H1 (cell line): ENCODE measurements around the gene NAV3. TPM values are rescaled to one million over a fixed set of nuclear protein-coding genes. Genes with fewer than 3 reads are reported as not detected.

Experiments
- CTCF ChIA-PET: fragments of 300-600 bp; sonication (Branson Sonifier 250); formaldehyde crosslinking; loops from one replicate; lab custom pipeline; 2021; ENCODE audit not compliant: partially characterized antibody; lab: Charles Lee
- POLR2A ChIA-PET: fragments of 300-600 bp; sonication (Branson Sonifier 250); formaldehyde crosslinking; loops from one replicate; lab custom pipeline; 2021; ENCODE audit warnings: inconsistent platforms; ENCODE audit not compliant: partially characterized antibody; lab: Charles Lee
- DNase-seq, 2 experiments: peaks; one replicate each; pipeline versions ENCODE4 v3.0.0 to v3.0.0-alpha.2; 2010 to 2022; ENCODE audit warnings: low spot score in 2 of 2, low read depth in 1 of 2, mixed read lengths in 1 of 2
- FAIRE-seq: peaks from 2 replicates; lab custom pipeline; 2011; peaks lifted over from hg19 to GRCh38; lab: Jason Lieb, UNC
- H2AFZ ChIP-seq: 2 replicates; pipeline ENCODE4 v1.8.1; 2012; ENCODE audit warnings: low read length, inconsistent platforms
- H2AK5ac ChIP-seq: 2 replicates; pipeline ENCODE4 v1.6.1; 2013; ENCODE audit warnings: low read depth, low read length
- H2BK120ac ChIP-seq: replicated peaks from 2 replicates; pipeline ENCODE3; 2013; ENCODE audit warnings: low read depth, low read length, inconsistent platforms
- H2BK12ac ChIP-seq: 2 replicates; pipeline ENCODE4 v1.6.1; 2013; ENCODE audit warnings: low read depth, low read length
- H2BK15ac ChIP-seq: 2 replicates; pipeline ENCODE4 v1.6.1; 2013; ENCODE audit warnings: low read length
- H2BK20ac ChIP-seq: 2 replicates; pipeline ENCODE4 v1.6.1; 2013; ENCODE audit warnings: low read length
- H2BK5ac ChIP-seq: 2 replicates; pipeline ENCODE4 v1.6.1; 2013; ENCODE audit warnings: low read depth, low read length
- H3K14ac ChIP-seq: 2 replicates; pipeline ENCODE4 v1.6.1; 2013; ENCODE audit warnings: inconsistent platforms; ENCODE audit not compliant: insufficient read length
- H3K18ac ChIP-seq: 2 replicates; pipeline ENCODE4 v1.6.1; 2013; ENCODE audit warnings: low read length; ENCODE audit errors: extremely low read depth
- H3K23ac ChIP-seq: 2 replicates; pipeline ENCODE4 v1.6.1; 2013; ENCODE audit warnings: inconsistent platforms; ENCODE audit not compliant: insufficient read length
- H3K23me2 ChIP-seq: 2 replicates; pipeline ENCODE4 v1.6.1; 2013; ENCODE audit warnings: low read depth, low read length
- H3K27ac ChIP-seq: 2 replicates; pipeline ENCODE4 v1.6.1; 2011; ENCODE audit warnings: low read depth, low read length, inconsistent platforms
- H3K27me3 ChIP-seq, 4 experiments: replicated peaks in 1 of 4; 1 replicate in 1 of 4; 2 replicates in 3 of 4; pipeline versions ENCODE4 v1.6.1 to v1.8.1; 2011 to 2013; ENCODE audit warnings: low read length in 3 of 4, mild to moderate bottlenecking in 3 of 4, inconsistent platforms in 2 of 4, mixed read lengths in 2 of 4, moderate library complexity in 1 of 4; ENCODE audit not compliant: control insufficient read depth in 3 of 4, insufficient read depth in 3 of 4; ENCODE audit errors: extremely low read depth in 1 of 4
- H3K36me3 ChIP-seq, 4 experiments: 2 replicates each; pipeline versions ENCODE4 v1.6.1 to v1.8.1; 2011 to 2013; ENCODE audit warnings: mild to moderate bottlenecking in 4 of 4, low read length in 3 of 4, moderate library complexity in 2 of 4, control low read depth in 1 of 4, inconsistent platforms in 1 of 4; ENCODE audit not compliant: insufficient read depth in 4 of 4, control insufficient read depth in 2 of 4
- H3K4ac ChIP-seq: replicated peaks from 2 replicates; pipeline ENCODE3; 2013; ENCODE audit warnings: low read length, low read depth, mixed read lengths, inconsistent platforms; ENCODE audit not compliant: insufficient read length
- H3K4me1 ChIP-seq, 4 experiments: replicated peaks in 1 of 4; 1 replicate in 1 of 4; 2 replicates in 3 of 4; pipeline versions ENCODE4 v1.6.1 to v1.8.1; 2011 to 2013; ENCODE audit warnings: low read length in 3 of 4, inconsistent platforms in 2 of 4, mixed read lengths in 1 of 4; ENCODE audit not compliant: insufficient read depth in 4 of 4, control insufficient read depth in 3 of 4
- H3K4me2 ChIP-seq, 2 experiments: 2 replicates each; pipeline versions ENCODE4 v1.6.1 to v1.8.1; 2011 to 2013; ENCODE audit warnings: low read depth in 2 of 2, low read length in 2 of 2, control low read depth in 1 of 2, inconsistent platforms in 1 of 2, mild to moderate bottlenecking in 1 of 2; ENCODE audit not compliant: insufficient read depth in 1 of 2
- H3K4me3 ChIP-seq, 4 experiments: fragments of 200-600, 300-600 bp in 1 of 4; sonication (generic), shearing (Covaris generic), sonication (Bioruptor Twin) in 1 of 4; 2 replicates each; pipeline versions ENCODE4 v1.5.1 to v1.8.1; 2011 to 2016; ENCODE audit warnings: low read length in 4 of 4, low read depth in 3 of 4, control low read depth in 2 of 4, inconsistent platforms in 2 of 4, mild to moderate bottlenecking in 2 of 4, mixed read lengths in 1 of 4, moderate library complexity in 1 of 4; ENCODE audit not compliant: insufficient read depth in 2 of 4; ENCODE audit errors: extremely low read depth in 1 of 4
- H3K56ac ChIP-seq: replicated peaks from 2 replicates; pipeline ENCODE3; 2013; ENCODE audit warnings: low read depth, mild to moderate bottlenecking, mixed read lengths, low read length, inconsistent platforms; ENCODE audit not compliant: insufficient read length
- H3K79me1 ChIP-seq: 2 replicates; pipeline ENCODE4 v1.6.1; 2013; ENCODE audit warnings: low read depth, low read length, control low read depth
- H3K79me2 ChIP-seq, 2 experiments: 2 replicates each; pipeline versions ENCODE4 v1.6.1 to v1.8.1; 2012 to 2013; ENCODE audit warnings: low read length in 2 of 2, mild to moderate bottlenecking in 2 of 2, inconsistent platforms in 1 of 2; ENCODE audit not compliant: insufficient read depth in 2 of 2, control insufficient read depth in 1 of 2
- H3K9ac ChIP-seq, 4 experiments: replicated peaks in 1 of 4; 1 replicate in 1 of 4; 2 replicates in 3 of 4; pipeline versions ENCODE4 v1.6.1 to v1.8.1; 2011 to 2013; ENCODE audit warnings: low read depth in 3 of 4, low read length in 3 of 4, control low read depth in 2 of 4, mild to moderate bottlenecking in 2 of 4, moderate library complexity in 2 of 4, inconsistent platforms in 1 of 4; ENCODE audit errors: extremely low read depth in 1 of 4
- H3K9me3 ChIP-seq, 2 experiments: 2 replicates each; pipeline versions ENCODE4 v1.6.1 to v1.8.1; 2012 to 2013; ENCODE audit warnings: mild to moderate bottlenecking in 2 of 2, moderate library complexity in 2 of 2, control low read depth in 1 of 2, inconsistent platforms in 1 of 2, low read depth in 1 of 2, low read length in 1 of 2, mixed read lengths in 1 of 2; ENCODE audit not compliant: insufficient read depth in 2 of 2
- H4K20me1 ChIP-seq, 2 experiments: replicated peaks in 1 of 2; 2 replicates each; pipeline versions ENCODE3 to v1.8.1; 2011 to 2013; ENCODE audit warnings: inconsistent platforms in 2 of 2, low read length in 2 of 2, mild to moderate bottlenecking in 1 of 2; ENCODE audit not compliant: insufficient read depth in 2 of 2, control insufficient read depth in 1 of 2
- H4K5ac ChIP-seq: 2 replicates; pipeline ENCODE4 v1.6.1; 2013; ENCODE audit warnings: low read length, low read depth, mixed read lengths, inconsistent platforms; ENCODE audit not compliant: insufficient read length
- H4K8ac ChIP-seq: 2 replicates; pipeline ENCODE4 v1.8.0; 2013; ENCODE audit warnings: mild to moderate bottlenecking, moderate library complexity, low read length, inconsistent platforms; ENCODE audit not compliant: insufficient read depth; ENCODE audit errors: extremely low read depth
- H4K91ac ChIP-seq: replicated peaks from 2 replicates; pipeline ENCODE3; 2013; ENCODE audit warnings: low read length, mixed read lengths, inconsistent platforms; ENCODE audit not compliant: insufficient read length
- ATF2 ChIP-seq: IDR thresholded peaks from 2 replicates; pipeline ENCODE4 v1.6.1; 2012; ENCODE audit warnings: low read length, inconsistent platforms
- CTCF ChIP-seq, 3 experiments: IDR thresholded peaks; 1 replicate in 2 of 3; 2 replicates in 1 of 3; pipeline versions ENCODE4 v1.5.1 to v1.6.1; 2011; ENCODE audit warnings: low read length in 3 of 3, mild to moderate bottlenecking in 3 of 3, inconsistent platforms in 2 of 3, low read depth in 1 of 3, moderate library complexity in 1 of 3; ENCODE audit not compliant: insufficient read depth in 1 of 3; ENCODE audit errors: control extremely low read depth in 1 of 3
- E2F6 ChIP-seq: IDR thresholded peaks from 2 replicates; pipeline ENCODE4 v1.6.1; 2012; ENCODE audit warnings: inconsistent platforms
- PHF8 ChIP-seq: fragments of 200-600 bp; sonication (generic); conservative IDR thresholded peaks from 2 replicates; pipeline ENCODE4 v1.7.1; 2012; ENCODE audit warnings: low read depth, mild to moderate bottlenecking, inconsistent platforms, low read length, moderate library complexity
- POLR2AphosphoS5 ChIP-seq: IDR thresholded peaks from 2 replicates; pipeline ENCODE4 v1.6.1; 2011; ENCODE audit warnings: low read depth, low read length
- RAD21 ChIP-seq, 2 experiments: IDR thresholded peaks in 1 of 2; conservative IDR thresholded peaks in 1 of 2; 2 replicates each; pipeline ENCODE4 v1.6.1; 2011; ENCODE audit warnings: low read depth in 2 of 2, low read length in 2 of 2, improper control_type of control experiment in 1 of 2, inconsistent platforms in 1 of 2, mild to moderate bottlenecking in 1 of 2, moderate library complexity in 1 of 2
- SP2 ChIP-seq: IDR thresholded peaks from 2 replicates; pipeline ENCODE4 v1.6.1; 2012; ENCODE audit warnings: mild to moderate bottlenecking, low read length, inconsistent platforms
- TAF7 ChIP-seq: optimal IDR thresholded peaks from 2 replicates; pipeline ENCODE3; 2011; ENCODE audit warnings: low read depth, mild to moderate bottlenecking, inconsistent platforms, low read length, moderate library complexity, borderline replicate concordance
- WGBS, 2 experiments: shearing (Covaris generic) in 1 of 2; methylation state at CpG; one replicate each; pipeline versions ENCODE4 v1.1.6 to v1.1.7; 2013 to 2015; ENCODE audit warnings: low lambda C conversion rate in 2 of 2, mixed read lengths in 2 of 2, inconsistent platforms in 1 of 2, low coverage in 1 of 2, missing lambda C conversion rate in 1 of 2; ENCODE audit not compliant: insufficient replicate concordance in 2 of 2, insufficient coverage in 1 of 2, insufficient read length in 1 of 2; ENCODE audit errors: extremely low coverage in 1 of 2, missing lambda C conversion rate in 1 of 2; 5-methylcytosine and 5-hydroxymethylcytosine counted together
- polyA plus RNA-seq, 7 experiments: library from polyadenylated mRNA; depleted of rRNA in 3 of 7; stranded (reverse) in 5 of 7; unstranded in 2 of 7; fragments of >200 nt in 5 of 7; fragments of 200-250 nt in 2 of 7; gene quantifications; 1 replicate in 5 of 7; 2 replicates in 1 of 7; 4 replicates in 1 of 7; pipeline versions ENCODE4 v1.2.1 to v1.2.3, GENCODE V29; 2011 to 2013; ENCODE audit warnings: missing spikeins in 2 of 7, mixed read lengths in 2 of 7
- total RNA-seq: library from RNA; stranded (reverse); fragmentation: NEBNext Ultra II Directional; extraction: Animal tissue kit (Norgen Biotek cat#: 25700); gene quantifications from 2 replicates; pipeline ENCODE4 v1.2.1, GENCODE V29; 2021

Gene NAV3
- total and polyA plus RNA-seq, 2 of the 8 experiments (the other 6 are each of a cell fraction or from before 2014, with no cell fraction given): 0.47 to 5.0 TPM

- H3K4me2 ChIP-seq: no peak overlapping the region
- POLR2A ChIA-PET: no interaction called here
- no peaks in the 10 kb centered on the region for H3K27me3 ChIP-seq
- no peak overlapping the region for H3K56ac ChIP-seq
- H3K4ac ChIP-seq: no peak overlapping the region
- no peak overlapping the region for H2BK120ac ChIP-seq
- H3K36me3 ChIP-seq: peaks cover 0 to 5% (median 0%) of the 10 kb centered on the region in 4 experiments; a peak in 1 of 8 replicates
- H3K9ac ChIP-seq: no peak overlapping the region
- H2BK15ac ChIP-seq: no peak overlapping the region
- H3K4me3 ChIP-seq: no peak overlapping the region
- no peak for DNase-seq
- no peak overlapping the region for H3K14ac ChIP-seq
- no peaks in the 10 kb centered on the region for H4K20me1 ChIP-seq
- H3K79me2 ChIP-seq: no peaks in the 10 kb centered on the region
- H3K18ac ChIP-seq: no peak overlapping the region
- H3K23ac ChIP-seq: no peak overlapping the region
- no peak for FAIRE-seq
- no peak overlapping the region for H4K8ac ChIP-seq
- no peak overlapping the region for H4K91ac ChIP-seq
- 84% methylated on average over 6 of the region's 6 CpGs; no CpG with 5 or more reads in 1 of the 2 experiments for WGBS, 2 experiments
- H2BK20ac ChIP-seq: no peak overlapping the region
- H3K9me3 ChIP-seq: peaks cover 6 to 8% of the 10 kb centered on the region in 2 experiments; a peak in 3 of 4 replicates
- H3K4me1 ChIP-seq: peaks cover 0 to 9% (median 3%) of the 10 kb centered on the region in 4 experiments; a peak in 3 of 7 replicates
- H2BK5ac ChIP-seq: no peak overlapping the region
- no peak overlapping the region for H3K27ac ChIP-seq
- no peak overlapping the region for H2AK5ac ChIP-seq
- no peak overlapping the region for H2BK12ac ChIP-seq
- H4K5ac ChIP-seq: no peak overlapping the region
- H2AFZ ChIP-seq: no peak overlapping the region
- no peaks in the 10 kb centered on the region for H3K23me2 ChIP-seq
- CTCF ChIA-PET: interaction anchor here (0.5 kb wide), 1 partner anchor 26 kb away, joined by 4 read pairs; no protein-coding TSS in a partner anchor
- H3K79me1 ChIP-seq: no peaks in the 10 kb centered on the region
- TF ChIP-seq RAD21 (IDR thresholded peaks at IDR 0.05 in 1 of 2, conservative IDR thresholded peaks at IDR 0.05 in 1 of 2; ENCODE audit: low read depth in 2 of 2, low read length in 2 of 2): no peak
- no peak for TF ChIP-seq CTCF (IDR thresholded peaks at IDR 0.05; ENCODE audit: control extremely low read depth in 1 of 3, insufficient read depth in 1 of 3, low read depth in 1 of 3, low read length in 3 of 3)
- TF ChIP-seq E2F6: no peak
- TF ChIP-seq POLR2AphosphoS5: no peak
- no peak for TF ChIP-seq ATF2
- TF ChIP-seq PHF8: no peak
- TF ChIP-seq TAF7: no peak
- TF ChIP-seq SP2: no peak
Measured at GRCh38 chr12:78226763-78227162, 396.1 kb downstream of the NAV3 start.
